ENCODE measurements around the gene ZNF653. TPM values are rescaled to one million over a fixed set of nuclear protein-coding genes. Genes with fewer than 3 reads are reported as not detected.

The ZNF653 gene
- total and polyA plus RNA-seq, 2 of the 8 experiments (the other 6 are each of a cell fraction or from before 2014, with no cell fraction given): 7.0 to 7.9 TPM

GRCh38 chr19:11499220-11499726 is 6.4 kb downstream of the ZNF653 start:
- no peak overlapping the region for H2BK120ac ChIP-seq (replicated peaks; ENCODE audit: low read depth, low read length)
- H3K14ac ChIP-seq (ENCODE audit: insufficient read length): no peak overlapping the region
- H3K23ac ChIP-seq (ENCODE audit: insufficient read length): no peak overlapping the region
- no peak overlapping the region for H3K27ac ChIP-seq (ENCODE audit: low read depth, low read length)
- no peak overlapping the region for H3K56ac ChIP-seq (replicated peaks; ENCODE audit: insufficient read length, low read depth, low read length)
- 0 out of 2 replicates have a peak overlapping the region, but pooled peaks have one; percentile 20 for H4K8ac ChIP-seq (ENCODE audit: extremely low read depth, insufficient read depth, low read length)
- H2BK20ac ChIP-seq (ENCODE audit: low read length): no peak overlapping the region
- H3K18ac ChIP-seq (ENCODE audit: extremely low read depth, low read length): no peak overlapping the region
- H3K9ac ChIP-seq (replicated peaks in 1 of 4; ENCODE audit: extremely low read depth in 1 of 4, low read depth in 3 of 4, low read length in 3 of 4): no peak overlapping the region
- peaks cover 1 to 3% of the 10 kb centered on the region in 2 experiments for H4K20me1 ChIP-seq (replicated peaks in 1 of 2; ENCODE audit: control insufficient read depth in 1 of 2, insufficient read depth in 2 of 2, low read length in 2 of 2)
- ChIA-PET POLR2A (ENCODE audit: partially characterized antibody) (no interaction called here), CTCF (ENCODE audit: partially characterized antibody) (interaction anchor here (0.6 to 1.5 kb wide), 3 partner anchors 14 to 46 kb away, joined by 3 to 5 read pairs (median 3); no protein-coding TSS in a partner anchor)
- no peak overlapping the region for H2BK15ac ChIP-seq (ENCODE audit: low read length)
- H4K5ac ChIP-seq (ENCODE audit: insufficient read length, low read depth, low read length): no peak overlapping the region
- no peak for DNase-seq (ENCODE audit: low read depth in 1 of 2, low spot score in 2 of 2)
- no peak overlapping the region for H3K4me2 ChIP-seq (ENCODE audit: insufficient read depth in 1 of 2, low read depth in 2 of 2, low read length in 2 of 2)
- H3K9me3 ChIP-seq (ENCODE audit: insufficient read depth in 2 of 2, low read depth in 1 of 2, low read length in 1 of 2): no peaks in the 10 kb centered on the region
- H3K79me1 ChIP-seq (ENCODE audit: low read depth, low read length): peaks cover 2% of the 10 kb centered on the region
- H2AK5ac ChIP-seq (ENCODE audit: low read depth, low read length): no peak overlapping the region
- no peak overlapping the region for H4K91ac ChIP-seq (replicated peaks; ENCODE audit: insufficient read length, low read length)
- H3K27me3 ChIP-seq (replicated peaks in 1 of 4; ENCODE audit: control insufficient read depth in 3 of 4, extremely low read depth in 1 of 4, insufficient read depth in 3 of 4, low read length in 3 of 4): no peaks in the 10 kb centered on the region
- no peak overlapping the region for H2BK12ac ChIP-seq (ENCODE audit: low read depth, low read length)
- WGBS, 2 experiments (ENCODE audit: extremely low coverage in 1 of 2, insufficient coverage in 1 of 2, insufficient read length in 1 of 2, insufficient replicate concordance in 2 of 2, low coverage in 1 of 2, low lambda C conversion rate in 2 of 2, missing lambda C conversion rate in 1 of 2): 88% methylated on average over 5 of the region's 6 CpGs; no CpG with 5 or more reads in 1 of the 2 experiments
- no peaks in the 10 kb centered on the region for H3K79me2 ChIP-seq (ENCODE audit: control insufficient read depth in 1 of 2, insufficient read depth in 2 of 2, low read length in 2 of 2)
- H3K4ac ChIP-seq (replicated peaks; ENCODE audit: insufficient read length, low read depth, low read length): no peak overlapping the region
- no peak overlapping the region for H3K4me3 ChIP-seq (ENCODE audit: extremely low read depth in 1 of 4, insufficient read depth in 2 of 4, low read depth in 3 of 4, low read length in 4 of 4)
- peaks cover 0 to 3% (median 0%) of the 10 kb centered on the region in 4 experiments; a peak in 2 of 8 replicates for H3K36me3 ChIP-seq (ENCODE audit: control insufficient read depth in 2 of 4, insufficient read depth in 4 of 4, low read length in 3 of 4)
- no peak overlapping the region for H2BK5ac ChIP-seq (ENCODE audit: low read depth, low read length)
- no peaks in the 10 kb centered on the region for H3K4me1 ChIP-seq (replicated peaks in 1 of 4; ENCODE audit: control insufficient read depth in 3 of 4, insufficient read depth in 4 of 4, low read length in 3 of 4)
- no peaks in the 10 kb centered on the region for H3K23me2 ChIP-seq (ENCODE audit: low read depth, low read length)
- no peak overlapping the region for H2AFZ ChIP-seq (ENCODE audit: low read length)
- FAIRE-seq: no peak
- TF ChIP-seq EGR1 (IDR thresholded peaks at IDR 0.05; ENCODE audit: borderline replicate concordance, low read depth, low read length): no peak
- no peak for TF ChIP-seq SP4 (IDR thresholded peaks at IDR 0.05; ENCODE audit: low read length)
- no peak for TF ChIP-seq RBBP5 (IDR thresholded peaks at IDR 0.05; ENCODE audit: borderline replicate concordance, low read depth, low read length)
- no peak for TF ChIP-seq EZH2 (IDR thresholded peaks at IDR 0.05; ENCODE audit: low read depth, low read length, severe bottlenecking)
- TF ChIP-seq HDAC6 (IDR thresholded peaks at IDR 0.05; ENCODE audit: low read depth, low read length): no peak
- no peak for TF ChIP-seq ATF3 (IDR thresholded peaks at IDR 0.05; ENCODE audit: insufficient read depth, low read depth, low read length)
- no peak for TF ChIP-seq BCL11A (IDR thresholded peaks at IDR 0.05; ENCODE audit: low read depth in 2 of 2, low read length in 2 of 2)
- no peak for TF ChIP-seq SP2 (IDR thresholded peaks at IDR 0.05; ENCODE audit: low read length)
- TF ChIP-seq USF2 (IDR thresholded peaks at IDR 0.05; ENCODE audit: low read length): no peak
- no peak for TF ChIP-seq ASH2L (IDR thresholded peaks at IDR 0.05; ENCODE audit: low read length)
- no peak for TF ChIP-seq CREB1 (IDR thresholded peaks at IDR 0.05)
- TF ChIP-seq TAF1 (IDR thresholded peaks at IDR 0.05; ENCODE audit: low read depth, low read length): no peak
- TF ChIP-seq POLR2AphosphoS5 (IDR thresholded peaks at IDR 0.05; ENCODE audit: low read depth, low read length): no peak
